Measurements from ENCODE around the gene CUEDC2.

DNA sequence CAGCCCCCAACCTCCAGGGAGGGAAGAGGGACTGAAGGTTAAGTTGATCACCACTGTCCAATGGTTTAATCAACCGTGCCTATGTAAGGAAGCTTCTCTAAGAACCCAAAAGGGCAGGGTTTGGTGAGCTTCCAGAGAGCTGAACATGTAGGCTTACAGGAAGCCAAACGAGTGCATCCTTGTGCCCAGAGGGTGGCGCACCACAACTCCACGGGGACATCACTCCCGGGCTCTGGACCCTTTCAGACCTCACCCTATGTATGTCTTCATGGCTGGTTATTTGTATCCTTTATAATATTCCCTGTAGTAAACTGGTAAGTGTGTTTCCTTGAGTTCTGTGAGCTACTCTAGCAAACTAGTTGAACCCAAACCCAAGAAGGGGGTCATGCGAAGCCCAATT lies 48.3 kb downstream of the CUEDC2 start:
- TF ChIP-seq, protein P1, sequence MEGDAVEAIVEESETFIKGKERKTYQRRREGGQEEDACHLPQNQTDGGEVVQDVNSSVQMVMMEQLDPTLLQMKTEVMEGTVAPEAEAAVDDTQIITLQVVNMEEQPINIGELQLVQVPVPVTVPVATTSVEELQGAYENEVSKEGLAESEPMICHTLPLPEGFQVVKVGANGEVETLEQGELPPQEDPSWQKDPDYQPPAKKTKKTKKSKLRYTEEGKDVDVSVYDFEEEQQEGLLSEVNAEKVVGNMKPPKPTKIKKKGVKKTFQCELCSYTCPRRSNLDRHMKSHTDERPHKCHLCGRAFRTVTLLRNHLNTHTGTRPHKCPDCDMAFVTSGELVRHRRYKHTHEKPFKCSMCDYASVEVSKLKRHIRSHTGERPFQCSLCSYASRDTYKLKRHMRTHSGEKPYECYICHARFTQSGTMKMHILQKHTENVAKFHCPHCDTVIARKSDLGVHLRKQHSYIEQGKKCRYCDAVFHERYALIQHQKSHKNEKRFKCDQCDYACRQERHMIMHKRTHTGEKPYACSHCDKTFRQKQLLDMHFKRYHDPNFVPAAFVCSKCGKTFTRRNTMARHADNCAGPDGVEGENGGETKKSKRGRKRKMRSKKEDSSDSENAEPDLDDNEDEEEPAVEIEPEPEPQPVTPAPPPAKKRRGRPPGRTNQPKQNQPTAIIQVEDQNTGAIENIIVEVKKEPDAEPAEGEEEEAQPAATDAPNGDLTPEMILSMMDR (IDR thresholded peaks at IDR 0.05; ENCODE audit: low read length), result peak; percentile 28; the same call in 1 of the 2 replicates
- no peak for TF ChIP-seq EZH2 (IDR thresholded peaks at IDR 0.05; ENCODE audit: borderline replicate concordance, low read length)
